IMR-90 (cell line): Measurements from ENCODE around the gene ENTREP3. TPM values are rescaled to one million over a fixed set of nuclear protein-coding genes. Genes with fewer than 3 reads are reported as not detected.

Experiments used
- ATAC-seq: fragments of 200-7000 bp; cut with Tn5 transposase; 2 replicates; pipeline ENCODE4 v1.9.1; 2020; ENCODE audit warnings: low read depth, mild to moderate bottlenecking, moderate library complexity
- BruUV-seq: library from RNA; stranded (reverse); fragments of 400-500 nt; replicated peaks from 2 replicates; lab custom pipeline; 2021; lab: Mats Ljungman, UMichigan
- CTCF ChIA-PET: fragments of 300-600 bp; formaldehyde crosslinking; extraction: SDS; loops from one replicate; lab custom pipeline; 2021; ENCODE audit warnings: antibody characterized with exemption; lab: Yijun Ruan, JAX
- POLR2A ChIA-PET: fragments of 300-600 bp; sonication (Branson Sonifier 250); formaldehyde crosslinking; loops from one replicate; lab custom pipeline; 2022; ENCODE audit warnings: antibody characterized with exemption; ENCODE audit not compliant: unreplicated experiment; lab: Charles Lee
- DNase-seq: peaks from one replicate; pipeline ENCODE4 v3.0.0; 2013
- H2AFZ ChIP-seq: replicated peaks from 2 replicates; pipeline ENCODE3; 2013; ENCODE audit warnings: low read length, mild to moderate bottlenecking; ENCODE audit not compliant: poor library complexity
- H2AK5ac ChIP-seq: 2 replicates; pipeline ENCODE4 v1.6.1; 2013; ENCODE audit warnings: low read depth, low read length, inconsistent platforms
- H2AK9ac ChIP-seq: replicated peaks from 2 replicates; pipeline ENCODE3; 2013; ENCODE audit warnings: mild to moderate bottlenecking, low read depth, low read length, moderate library complexity; ENCODE audit not compliant: poor library complexity
- H2BK120ac ChIP-seq: 2 replicates; pipeline ENCODE4 v1.6.1; 2013; ENCODE audit warnings: low read depth, low read length, inconsistent platforms
- H2BK15ac ChIP-seq: 3 replicates; pipeline ENCODE4 v1.6.1; 2013; ENCODE audit warnings: low read depth, low read length, inconsistent platforms
- H2BK20ac ChIP-seq: 2 replicates; pipeline ENCODE4 v1.6.1; 2013; ENCODE audit warnings: low read depth, mild to moderate bottlenecking, inconsistent platforms, low read length, moderate library complexity
- H2BK5ac ChIP-seq: 2 replicates; pipeline ENCODE4 v1.6.1; 2013; ENCODE audit warnings: mild to moderate bottlenecking, low read depth, low read length, inconsistent platforms; ENCODE audit not compliant: poor library complexity, severe bottlenecking
- H3K14ac ChIP-seq: replicated peaks from 2 replicates; pipeline ENCODE4 v1.6.1; 2013; ENCODE audit warnings: low read depth, low read length, inconsistent platforms
- H3K18ac ChIP-seq: 2 replicates; pipeline ENCODE4 v1.6.1; 2013; ENCODE audit warnings: low read depth, low read length, control low read depth
- H3K23ac ChIP-seq: 2 replicates; pipeline ENCODE4 v1.6.1; 2013; ENCODE audit warnings: low read depth, low read length, inconsistent platforms
- H3K27ac ChIP-seq: 2 replicates; pipeline ENCODE4 v1.5.1; 2013; ENCODE audit warnings: mild to moderate bottlenecking, control low read depth, low read length; ENCODE audit not compliant: insufficient read depth
- H3K27me3 ChIP-seq: 2 replicates; pipeline ENCODE4 v1.6.1; 2013; ENCODE audit warnings: low read length; ENCODE audit not compliant: control insufficient read depth, insufficient read depth
- H3K36me3 ChIP-seq: 2 replicates; pipeline ENCODE4 v1.6.1; 2013; ENCODE audit warnings: low read length, mixed read lengths; ENCODE audit not compliant: control insufficient read depth, insufficient read depth
- H3K4ac ChIP-seq: 2 replicates; pipeline ENCODE4 v1.6.1; 2013; ENCODE audit warnings: low read depth, low read length, inconsistent platforms
- H3K4me1 ChIP-seq: 2 replicates; pipeline ENCODE4 v1.6.1; 2013; ENCODE audit warnings: low read length, mixed read lengths; ENCODE audit not compliant: control insufficient read depth, insufficient read depth
- H3K4me2 ChIP-seq: 2 replicates; pipeline ENCODE4 v1.6.1; 2013; ENCODE audit warnings: low read depth, mild to moderate bottlenecking, control low read depth, low read length, moderate library complexity
- H3K4me3 ChIP-seq: 2 replicates; pipeline ENCODE4 v1.5.1; 2013; ENCODE audit warnings: low read depth, mild to moderate bottlenecking, control low read depth, low read length, moderate library complexity; ENCODE audit not compliant: insufficient read depth
- H3K56ac ChIP-seq: 2 replicates; pipeline ENCODE4 v1.6.1; 2013; ENCODE audit warnings: low read length, inconsistent platforms; ENCODE audit not compliant: insufficient read depth; ENCODE audit errors: extremely low read depth
- H3K79me1 ChIP-seq, 2 experiments: 2 replicates each; pipeline ENCODE4 v1.6.1; 2013; ENCODE audit warnings: low read length in 2 of 2, inconsistent platforms in 1 of 2, low read depth in 1 of 2
- H3K9ac ChIP-seq: 2 replicates; pipeline ENCODE4 v1.6.1; 2013; ENCODE audit warnings: low read depth, low read length, control low read depth
- H3K9me1 ChIP-seq: 2 replicates; pipeline ENCODE4 v1.6.1; 2013; ENCODE audit warnings: low read length, inconsistent platforms; ENCODE audit not compliant: insufficient read depth
- H3K9me3 ChIP-seq: 2 replicates; pipeline ENCODE4 v1.6.1; 2013; ENCODE audit warnings: low read length; ENCODE audit not compliant: control insufficient read depth, insufficient read depth
- H4K20me1 ChIP-seq: 2 replicates; pipeline ENCODE4 v1.6.1; 2013; ENCODE audit warnings: low read length, inconsistent platforms; ENCODE audit not compliant: insufficient read depth
- H4K5ac ChIP-seq: 2 replicates; pipeline ENCODE4 v1.6.1; 2013; ENCODE audit warnings: mild to moderate bottlenecking, low read depth, low read length, control low read depth
- H4K8ac ChIP-seq, 2 experiments: 2 replicates each; pipeline ENCODE4 v1.6.1; 2013; ENCODE audit warnings: low read depth in 2 of 2, low read length in 2 of 2, control low read depth in 1 of 2, inconsistent platforms in 1 of 2
- H4K91ac ChIP-seq: 2 replicates; pipeline ENCODE4 v1.6.1; 2013; ENCODE audit warnings: low read depth, low read length, inconsistent platforms; ENCODE audit not compliant: insufficient read depth
- FOS ChIP-seq: fragments of 150-350 bp; IDR thresholded peaks from 2 replicates; pipeline ENCODE4 v1.6.1; 2016; ENCODE audit warnings: low read depth, low read length
- MAZ ChIP-seq: IDR thresholded peaks from 2 replicates; pipeline ENCODE4 v1.6.1; 2012; ENCODE audit warnings: low read depth, mild to moderate bottlenecking, low read length, improper control_type of control experiment, moderate library complexity, borderline replicate concordance
- MXI1 ChIP-seq: IDR thresholded peaks from 2 replicates; pipeline ENCODE4 v1.6.1; 2012; ENCODE audit warnings: low read depth, mild to moderate bottlenecking, low read length, moderate library complexity, borderline replicate concordance
- NFE2L2 ChIP-seq: fragments of 150-350 bp; IDR thresholded peaks from 2 replicates; pipeline ENCODE4 v1.6.1; 2016; ENCODE audit warnings: low read depth, mild to moderate bottlenecking, low read length
- WGBS, 2 experiments: methylation state at CpG; one replicate each; pipeline versions ENCODE4 v1.1.5 to v1.1.7; 2013; ENCODE audit warnings: missing lambda C conversion rate in 2 of 2; ENCODE audit not compliant: insufficient read length in 1 of 2; ENCODE audit errors: extremely low coverage in 2 of 2; 5-methylcytosine and 5-hydroxymethylcytosine counted together
- dilution Hi-C: fragments of 300-500 bp; cut with HindIII; formaldehyde crosslinking; loops from one replicate; pipeline ENCODE4 v1.14.3; 2018; ENCODE audit warnings: low sequenced_read_pairs; ENCODE audit not compliant: unreplicated experiment
- in situ Hi-C: fragments of 300-500 bp; cut with MboI; formaldehyde crosslinking; loops from 3 replicates; pipeline ENCODE4 v1.14.3; 2019; ENCODE audit warnings: low sequenced_read_pairs, inconsistent platforms, mixed read lengths
- intact Hi-C: fragments of 100-400 bp; cut with micrococcal nuclease; formaldehyde crosslinking; loops from 2 replicates; pipeline ENCODE4 v1.10.0; 2022
- polyA plus RNA-seq, 3 experiments: library from polyadenylated mRNA; depleted of rRNA; stranded (reverse); fragments of >200 nt; gene quantifications; 2 replicates each; pipeline ENCODE4 v1.2.3, GENCODE V29; 2012; ENCODE audit warnings: low replicate concordance in 1 of 3
- total RNA-seq: library from RNA; depleted of rRNA; stranded (reverse); fragments of >200 nt; gene quantifications from 2 replicates; pipeline ENCODE4 v1.2.3, GENCODE V29; 2012
- TF ChIP-seq, protein P1 (sequence below): conservative IDR thresholded peaks from 2 replicates; pipeline ENCODE4 v1.5.1; 2012; ENCODE audit warnings: mild to moderate bottlenecking, low read depth, low read length, improper control_type of control experiment

Gene ENTREP3
- total and polyA plus RNA-seq, 2 of the 4 experiments (the other 2 are of a cell fraction): 1.4 to 23.8 TPM

DNA sequence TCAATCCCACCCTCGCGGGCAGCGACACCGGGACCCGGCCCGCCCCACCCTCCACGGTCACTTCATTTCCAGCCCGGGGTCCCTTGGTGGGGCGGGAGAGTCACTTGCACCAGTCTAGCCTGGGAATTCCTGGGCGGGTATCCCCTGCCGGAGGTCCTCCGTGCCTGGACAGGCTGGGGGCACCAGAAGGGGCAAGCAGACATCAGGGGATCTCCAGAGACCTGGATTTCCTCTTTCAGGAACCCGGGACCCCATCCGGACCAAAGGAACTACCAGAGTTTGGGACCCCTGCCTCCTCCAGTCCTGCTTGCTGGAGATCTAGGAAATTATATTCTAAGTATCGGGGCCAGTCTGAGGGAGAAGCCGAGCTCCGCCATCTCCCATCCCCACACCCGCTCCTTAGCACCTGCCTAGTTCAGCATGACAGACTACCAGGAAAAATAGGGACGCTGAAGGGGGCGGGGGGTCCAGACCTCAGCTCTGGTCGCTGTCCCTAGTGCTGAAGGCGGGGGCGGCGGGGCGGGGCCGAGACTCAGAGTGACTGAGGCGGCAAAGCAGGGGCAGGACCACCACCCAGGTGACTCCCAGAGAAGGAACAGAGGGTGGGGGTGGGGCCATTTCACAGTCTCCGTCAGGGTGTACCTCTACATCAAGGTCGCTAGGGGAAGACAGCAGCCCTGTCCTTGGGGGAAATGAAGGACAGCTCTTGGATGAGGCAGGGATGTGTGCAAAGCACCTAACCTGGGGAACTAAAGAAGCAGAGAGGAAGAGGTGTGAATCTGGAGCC is 22.8 kb upstream of the ENTREP3 start:
- Histone ChIP-seq H3K56ac (no peak overlapping the region), H4K8ac (no peak overlapping the region; a peak in 1 of 4 replicates), H4K91ac (no peak overlapping the region), H2AFZ (peak overlapping the region; percentile 98), H3K9ac (peak overlapping the region; percentile 45), H3K14ac (no peak overlapping the region), H3K27me3 (no peaks in the 10 kb centered on the region), H2BK120ac (no peak overlapping the region), H3K9me1 (peaks cover 5% of the 10 kb centered on the region), H3K4me1 (peaks cover 1% of the 10 kb centered on the region), H3K23ac (no peak overlapping the region; the same call in 1 of the 2 replicates), H3K4me2 (peak overlapping the region; percentile 81), H4K5ac (no peak overlapping the region), H3K4ac (no peak overlapping the region; the same call in 1 of the 2 replicates), H3K79me1 (peaks cover 0 to 15% of the 10 kb centered on the region in 2 experiments; a peak in 2 of 4 replicates), H2BK5ac (no peak overlapping the region), H2BK15ac (no peak overlapping the region), H4K20me1 (no peaks in the 10 kb centered on the region; the same call in 1 of the 2 replicates), H3K4me3 (peak overlapping the region; percentile 69), H2BK20ac (no peak overlapping the region), H3K18ac (no peak overlapping the region), H2AK5ac (no peak overlapping the region), H2AK9ac (peak overlapping the region; percentile 87), H3K9me3 (no peaks in the 10 kb centered on the region), H3K27ac (no peak overlapping the region; the same call in 1 of the 2 replicates), H3K36me3 (no peaks in the 10 kb centered on the region)
- 17% methylated on average over 1 of the region's 29 CpGs; no CpG with 5 or more reads in 1 of the 2 experiments for WGBS, 2 experiments
- dilution Hi-C loops (no loop called here), in situ Hi-C loops (loop anchor here (5.0 kb wide), 1 partner anchor 39 kb away; no protein-coding TSS in a partner anchor), intact Hi-C loops (loop anchor here (1.0 to 5.0 kb wide), 4 partner anchors 30 to 370 kb away; partner anchors contain the start of gene FDPS)
- ChIA-PET POLR2A (no interaction called here), CTCF (interaction anchor here (0.5 kb wide), 1 partner anchor 344 kb away, joined by 3 read pairs; no protein-coding TSS in a partner anchor)
- ATAC-seq: no peak
- DNase-seq: peak; percentile 15
- TF ChIP-seq, protein P1, sequence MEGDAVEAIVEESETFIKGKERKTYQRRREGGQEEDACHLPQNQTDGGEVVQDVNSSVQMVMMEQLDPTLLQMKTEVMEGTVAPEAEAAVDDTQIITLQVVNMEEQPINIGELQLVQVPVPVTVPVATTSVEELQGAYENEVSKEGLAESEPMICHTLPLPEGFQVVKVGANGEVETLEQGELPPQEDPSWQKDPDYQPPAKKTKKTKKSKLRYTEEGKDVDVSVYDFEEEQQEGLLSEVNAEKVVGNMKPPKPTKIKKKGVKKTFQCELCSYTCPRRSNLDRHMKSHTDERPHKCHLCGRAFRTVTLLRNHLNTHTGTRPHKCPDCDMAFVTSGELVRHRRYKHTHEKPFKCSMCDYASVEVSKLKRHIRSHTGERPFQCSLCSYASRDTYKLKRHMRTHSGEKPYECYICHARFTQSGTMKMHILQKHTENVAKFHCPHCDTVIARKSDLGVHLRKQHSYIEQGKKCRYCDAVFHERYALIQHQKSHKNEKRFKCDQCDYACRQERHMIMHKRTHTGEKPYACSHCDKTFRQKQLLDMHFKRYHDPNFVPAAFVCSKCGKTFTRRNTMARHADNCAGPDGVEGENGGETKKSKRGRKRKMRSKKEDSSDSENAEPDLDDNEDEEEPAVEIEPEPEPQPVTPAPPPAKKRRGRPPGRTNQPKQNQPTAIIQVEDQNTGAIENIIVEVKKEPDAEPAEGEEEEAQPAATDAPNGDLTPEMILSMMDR: 0 out of 2 replicates have a peak, but pooled peaks have one; percentile 14
- TF ChIP-seq NFE2L2 (no peak), FOS (no peak), MAZ (peak; percentile 54; the same call in 1 of the 2 replicates), MXI1 (0 out of 2 replicates have a peak, but pooled peaks have one; percentile 59)
- BruUV-seq: no TSS peak
